ENCODE data around the gene NDRG4.

Gene NDRG4

DNA sequence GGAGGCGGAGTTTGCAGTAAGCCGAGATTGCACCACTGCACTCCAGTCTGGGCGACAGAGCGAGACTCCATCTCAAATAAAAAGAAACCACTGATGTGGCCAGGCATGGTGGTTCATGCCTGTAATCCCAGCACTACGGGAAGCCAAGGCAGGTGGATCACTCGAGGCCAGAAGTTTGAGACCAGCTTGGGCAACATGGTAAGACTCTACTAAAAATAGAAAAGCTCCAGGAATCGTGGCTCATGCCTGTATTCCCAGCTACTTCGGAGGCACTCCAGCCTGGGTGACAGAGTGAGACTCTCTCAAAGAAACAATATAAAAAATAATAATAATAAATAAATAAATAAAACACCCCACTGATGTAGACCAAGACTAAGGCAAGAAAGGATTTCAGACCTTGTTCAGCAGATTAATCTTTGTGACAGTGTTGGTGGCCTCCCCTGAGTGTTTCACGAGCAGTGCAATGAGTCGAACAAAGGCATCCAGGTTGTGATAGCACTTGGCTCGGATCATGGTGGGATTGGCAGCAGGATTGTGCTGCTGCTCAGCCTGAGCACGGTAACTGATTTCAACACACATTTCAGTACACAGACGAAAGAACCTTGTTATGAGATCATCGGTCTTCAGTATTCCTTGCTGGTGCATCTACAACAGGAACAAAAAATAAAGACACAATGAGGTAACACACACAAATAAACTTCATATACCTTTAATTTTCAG is 34.0 kb downstream of the NDRG4 start:
- no peak for DNase-seq (ENCODE audit: low read depth, low spot score)

DNA sequence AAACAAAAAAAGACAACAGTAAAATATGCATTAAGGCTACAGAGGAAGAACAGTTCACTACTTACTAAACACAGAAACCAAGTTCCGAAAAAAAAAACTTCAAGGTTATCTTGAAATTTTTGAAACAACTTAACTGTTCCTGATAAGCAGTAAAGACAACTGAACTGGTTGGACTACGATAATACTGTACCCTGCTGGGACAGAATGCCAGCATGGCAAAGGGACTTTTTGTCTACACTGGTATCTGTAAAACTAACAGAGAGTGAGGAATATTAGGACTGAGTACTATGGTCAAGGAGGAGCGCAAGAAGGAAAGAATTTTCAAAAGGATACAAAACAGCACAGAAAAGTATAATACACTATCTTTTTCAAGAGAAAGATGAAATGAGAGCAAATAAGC is 35.2 kb downstream of the NDRG4 start:
- no peak for DNase-seq (ENCODE audit: low read depth, low spot score)
- H3K27ac ChIP-seq = no peak overlapping the region

More for the DNA sequence above, 34.0 kb downstream of the NDRG4 start:
- no peak overlapping the region for H3K27ac ChIP-seq

DNA sequence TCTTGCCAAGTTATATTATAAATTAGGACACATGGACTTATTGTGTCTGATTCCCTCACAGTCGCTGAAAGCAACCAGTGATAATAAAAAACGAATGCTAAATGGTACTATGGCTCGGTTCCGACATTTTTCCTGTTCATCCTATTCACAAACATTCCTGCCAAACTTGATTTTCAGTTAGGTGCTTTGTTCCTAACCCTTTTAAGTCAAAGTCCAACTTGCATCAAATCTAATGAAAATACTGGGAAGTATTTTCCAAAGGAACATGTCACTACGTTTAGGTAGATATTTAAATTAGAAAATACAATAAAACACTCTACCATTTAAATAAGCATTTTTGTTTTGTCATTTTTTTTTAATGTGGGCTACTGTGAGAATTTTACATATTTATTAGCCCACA is 36.3 kb downstream of the NDRG4 start:
- DNase-seq (ENCODE audit: low read depth, low spot score) = no peak
- no peak overlapping the region for H3K27ac ChIP-seq

DNA sequence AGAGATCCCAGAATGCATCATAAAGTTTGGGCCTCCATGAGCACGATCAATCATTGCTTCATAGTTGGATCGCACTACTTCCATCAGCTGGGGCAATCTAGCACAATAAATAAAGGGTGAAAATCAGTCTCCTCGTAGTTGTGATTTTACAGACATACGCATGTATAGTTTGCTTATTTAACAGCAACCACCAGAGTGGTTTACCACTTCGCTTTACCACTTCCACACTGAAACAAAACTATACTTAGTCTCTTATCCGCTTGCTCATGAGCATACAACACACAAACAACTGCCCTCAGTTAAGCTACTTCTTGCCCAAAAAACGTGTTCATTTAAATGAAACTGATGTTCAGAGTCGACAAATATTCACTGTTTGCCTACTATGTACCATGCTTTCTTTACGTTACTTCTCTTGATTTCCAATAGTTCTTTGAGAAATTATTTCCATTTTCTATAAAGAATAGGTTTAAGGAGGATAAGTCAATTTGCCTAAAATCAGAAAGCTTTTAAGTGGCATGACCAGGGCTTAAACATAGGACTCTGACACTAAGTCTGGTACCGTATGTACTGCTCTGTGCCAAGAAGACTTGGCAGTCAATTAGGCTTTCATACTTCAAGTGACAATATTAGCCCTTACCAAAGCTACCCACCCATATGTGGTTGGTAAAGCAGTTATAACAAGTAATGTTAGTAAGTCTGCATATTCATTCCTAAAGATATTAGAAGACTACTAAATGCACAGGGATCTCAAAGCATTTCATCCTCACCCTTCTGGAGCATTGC is 37.4 kb downstream of the NDRG4 start:
- H3K27ac ChIP-seq = no peak overlapping the region
- DNase-seq (ENCODE audit: low read depth, low spot score) = no peak

DNA sequence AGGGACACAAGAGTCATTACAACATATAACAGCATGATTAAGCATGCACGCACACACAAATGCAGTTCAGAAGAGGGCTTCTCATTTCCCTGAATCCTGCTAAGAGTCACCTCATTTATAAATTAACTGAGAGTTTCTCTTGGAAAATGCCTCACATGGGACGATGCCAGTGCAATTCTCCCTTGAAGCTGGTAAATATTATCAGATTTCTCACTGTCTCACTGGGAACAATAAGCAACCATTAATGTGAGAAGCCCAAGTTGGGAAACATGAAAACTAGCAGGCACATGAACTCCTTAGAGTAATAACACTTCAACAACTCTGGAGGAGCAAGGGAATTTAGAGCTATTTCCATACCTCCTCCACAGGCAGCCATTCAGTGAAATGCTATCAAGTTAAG is 41.8 kb downstream of the NDRG4 start:
- no peak overlapping the region for H3K27ac ChIP-seq
- no peak for DNase-seq (ENCODE audit: low read depth, low spot score)

DNA sequence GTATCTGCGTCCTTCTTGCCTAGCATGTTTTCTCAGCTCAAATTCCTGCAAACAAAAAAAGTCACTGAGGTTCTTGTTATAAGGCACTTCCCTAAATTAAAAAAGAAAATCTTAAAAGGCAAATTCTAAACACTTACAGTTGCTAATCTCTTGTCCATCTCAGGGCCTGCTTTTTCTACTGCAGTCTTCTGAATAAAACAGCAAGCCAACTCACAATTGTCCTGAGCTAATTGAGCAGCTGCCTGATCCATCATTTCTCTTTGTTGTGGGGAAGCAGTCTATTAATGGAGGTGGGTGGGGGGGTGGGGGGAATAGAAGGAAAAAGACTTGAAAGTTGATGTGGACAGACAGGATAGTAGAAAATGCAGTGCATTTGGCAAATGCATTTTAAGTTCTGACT is 42.3 kb downstream of the NDRG4 start:
- H3K27ac ChIP-seq = no peak overlapping the region
- no peak for DNase-seq (ENCODE audit: low read depth, low spot score)

DNA sequence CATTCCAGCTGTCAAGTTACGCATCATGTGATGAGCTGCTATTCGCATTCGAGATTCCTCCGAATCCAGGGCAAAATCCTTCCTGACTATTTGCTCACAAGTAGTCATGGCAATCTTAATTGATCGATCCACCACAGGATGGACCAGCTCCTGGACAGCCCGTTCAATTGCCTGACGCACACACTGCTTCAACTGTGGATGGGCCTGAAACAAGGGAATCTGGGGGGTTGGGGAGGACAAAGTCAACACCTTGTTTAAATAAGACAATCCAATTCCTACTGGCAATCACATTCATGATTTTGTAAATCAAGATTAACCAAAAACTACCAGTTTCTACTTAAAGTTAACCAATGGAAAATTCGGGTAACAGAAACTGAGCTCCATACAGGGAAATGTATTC is 43.7 kb downstream of the NDRG4 start:
- no peak for DNase-seq (ENCODE audit: low read depth, low spot score)
- no peak overlapping the region for H3K27ac ChIP-seq

DNA sequence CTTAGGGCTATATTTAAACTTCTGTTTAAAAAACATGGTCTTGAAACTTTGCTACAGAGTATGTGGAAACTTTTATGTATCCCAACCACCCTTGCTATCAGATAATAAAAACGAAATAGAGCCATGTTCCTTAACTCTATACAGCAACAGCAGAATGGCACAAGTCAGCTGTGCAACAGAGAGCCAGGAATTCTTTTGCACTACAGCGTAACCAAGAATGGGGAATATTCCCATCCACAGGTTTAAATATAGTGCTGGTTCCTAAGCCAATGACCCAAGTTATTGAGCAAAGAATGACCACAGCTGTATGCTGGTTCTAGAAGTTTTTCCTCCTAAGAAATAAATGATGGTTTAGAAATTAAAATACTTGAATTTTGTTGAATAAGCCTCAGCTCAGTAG is 48.4 kb downstream of the NDRG4 start:
- no peak for DNase-seq (ENCODE audit: low read depth, low spot score)
- no peak overlapping the region for H3K27ac ChIP-seq

DNA sequence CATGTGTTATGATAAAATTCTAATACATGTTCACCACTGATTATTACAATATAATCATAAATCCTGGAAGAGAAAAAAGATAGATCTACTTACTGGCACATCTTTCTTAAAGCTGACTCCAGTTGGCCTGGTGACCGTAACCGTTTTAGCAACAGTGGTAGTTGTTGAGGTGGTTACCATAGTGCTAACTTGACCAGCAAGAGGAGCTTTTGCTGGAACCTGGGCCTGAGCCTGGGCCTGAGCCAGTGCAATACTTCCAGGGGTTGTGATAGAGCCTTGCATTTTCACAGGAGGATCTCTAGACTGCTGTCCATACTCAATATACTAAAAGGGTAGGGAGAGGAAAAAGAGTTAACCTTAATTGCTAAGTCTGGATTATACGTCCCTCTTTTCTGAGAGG is 51.6 kb downstream of the NDRG4 start:
- no peak for DNase-seq (ENCODE audit: low read depth, low spot score)
- no peak overlapping the region for H3K27ac ChIP-seq

DNA sequence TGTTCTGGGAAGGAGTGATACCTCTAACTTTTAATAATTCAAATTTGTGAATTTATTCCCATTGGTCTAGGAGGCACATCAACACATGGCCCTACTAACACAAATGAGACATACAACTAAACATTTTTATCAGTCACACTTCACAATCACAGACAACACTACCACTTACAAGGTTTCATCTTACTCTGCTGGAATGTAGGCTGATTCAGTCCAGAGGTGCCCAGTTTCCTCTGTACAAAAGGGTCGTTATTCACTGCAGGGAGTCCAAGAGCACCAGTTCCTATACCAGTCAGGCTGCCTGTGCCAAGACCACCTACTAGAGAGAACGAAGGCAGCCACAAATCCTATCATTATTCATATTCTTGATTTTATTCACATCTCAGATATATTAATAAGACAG is 56.7 kb downstream of the NDRG4 start:
- no peak overlapping the region for H3K27ac ChIP-seq
- DNase-seq (ENCODE audit: low read depth, low spot score) = no peak

Data from epithelial cell of prostate (primary cell).